CD1c-positive myeloid dendritic cell (primary cell): ENCODE data around the gene HIGD2A.
A peak's percentile ranks its signal among the peaks of the same experiment; 100 is the strongest.

ENCODE experiments used
- DNase-seq: peaks from one replicate; pipeline ENCODE4 v3.0.0-alpha.2; 2016; ENCODE audit errors: extremely low spot score

The HIGD2A gene

DNA sequence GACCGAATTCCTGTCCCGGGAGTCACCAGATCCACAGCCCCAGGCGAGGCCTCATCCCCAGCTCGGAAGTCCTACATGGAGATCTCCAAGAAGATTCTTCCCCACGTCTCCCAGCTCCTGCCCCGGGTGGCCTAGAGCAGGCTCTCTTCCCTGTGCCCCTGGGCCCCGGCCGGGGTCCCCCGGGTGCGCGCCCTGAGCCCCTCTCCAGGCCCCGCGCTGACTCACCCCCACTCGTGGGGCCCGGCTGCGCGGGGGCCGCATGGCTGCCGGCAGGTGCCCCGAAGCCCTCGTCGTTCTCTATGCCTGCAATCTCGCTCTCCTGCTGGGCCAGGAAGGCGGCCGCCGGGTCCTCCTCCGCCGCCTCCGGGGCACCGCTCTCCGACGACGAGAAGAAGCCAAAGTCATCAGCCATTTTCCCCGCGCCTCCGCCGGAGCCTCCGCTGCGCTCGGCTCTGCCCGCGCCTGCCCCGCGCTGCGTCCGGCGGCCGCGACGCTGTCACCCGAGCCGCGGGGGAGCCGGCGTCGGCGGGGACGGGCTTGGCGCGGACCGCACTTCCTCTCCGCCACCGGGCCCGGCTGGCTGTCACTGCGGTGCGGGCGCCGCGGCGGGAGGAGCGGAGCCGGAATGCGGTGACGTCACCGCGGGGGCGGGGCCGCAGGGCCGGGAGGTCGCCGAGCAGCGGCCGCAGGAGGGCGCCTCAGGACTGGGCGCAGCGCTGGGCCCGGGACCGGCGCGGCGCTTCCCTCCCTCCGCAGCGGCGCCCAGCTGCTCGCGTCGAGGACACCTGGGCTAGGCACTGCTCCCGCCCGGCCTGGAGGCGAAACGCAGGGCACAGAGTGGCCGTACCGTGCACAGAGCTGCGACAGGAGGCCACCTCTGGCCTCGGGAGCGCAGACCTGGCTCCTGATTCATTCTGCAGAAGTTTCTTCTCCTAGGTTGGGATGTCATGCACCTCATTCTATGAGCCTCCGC is 27.7 kb downstream of the HIGD2A start, which contains the start of gene CLTB:
CLTB (minus strand) TSS at position 588 of the 973 bp plus-strand sequence; CDS start at position 412, 176 bp downstream.
- DNase-seq, result peak; percentile 97

DNA sequence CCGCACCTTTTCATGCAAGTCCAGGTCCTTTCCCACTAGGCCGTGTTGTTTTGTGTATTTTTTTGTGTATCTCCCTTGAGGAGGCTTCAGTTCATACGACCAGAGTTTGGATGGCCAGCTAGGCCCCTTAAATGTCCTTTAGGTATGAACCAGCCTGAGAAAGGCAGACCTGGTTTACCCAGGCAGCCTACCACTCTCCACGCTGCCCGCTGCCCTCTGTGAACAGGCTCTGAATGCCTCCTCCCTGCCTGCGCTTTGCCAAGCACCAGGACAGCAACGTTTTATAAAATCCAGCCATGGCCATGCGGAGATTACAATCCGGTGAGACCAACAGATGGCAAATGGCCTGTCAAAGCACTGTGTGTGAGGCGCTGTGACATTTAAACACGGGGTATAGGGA is 28.4 kb downstream of the HIGD2A start:
- no peak for DNase-seq

- no peak for DNase-seq
Observed at GRCh38 chr5:176418251-176418650, 29.7 kb downstream of the HIGD2A start.

GRCh38 chr5:176420086-176420485 is 31.5 kb downstream of the HIGD2A start:
- DNase-seq, result no peak

DNA sequence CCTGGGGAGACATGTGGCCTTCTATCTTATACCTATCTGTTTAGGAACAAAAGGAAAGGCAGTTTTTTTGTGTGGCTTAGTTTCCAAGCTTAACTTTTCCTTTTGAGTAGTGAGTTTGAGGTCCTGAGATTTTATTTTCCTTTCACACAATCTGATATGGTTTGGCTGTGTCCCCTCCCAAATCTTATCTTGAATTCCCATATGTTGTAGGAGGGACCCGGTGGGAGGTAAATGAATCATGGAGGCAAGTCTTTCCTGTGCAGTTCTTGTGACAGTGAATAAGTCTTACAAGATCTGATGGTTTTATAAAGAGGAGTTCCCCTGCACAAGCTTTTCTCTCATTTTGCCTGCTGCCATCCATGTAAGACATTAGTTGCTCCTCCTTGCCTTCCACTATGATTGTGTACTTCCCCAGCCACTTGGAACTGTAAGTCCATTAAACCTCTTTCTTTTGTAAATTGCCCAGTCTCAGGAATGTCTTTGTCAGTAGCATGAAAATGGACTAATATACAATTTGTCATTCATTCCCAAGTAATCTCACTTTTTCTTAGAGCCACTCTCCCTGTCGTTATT is 32.5 kb downstream of the HIGD2A start:
- DNase-seq, result no peak

GRCh38 chr5:176424181-176424580 is 35.6 kb downstream of the HIGD2A start:
- no peak for DNase-seq

DNA sequence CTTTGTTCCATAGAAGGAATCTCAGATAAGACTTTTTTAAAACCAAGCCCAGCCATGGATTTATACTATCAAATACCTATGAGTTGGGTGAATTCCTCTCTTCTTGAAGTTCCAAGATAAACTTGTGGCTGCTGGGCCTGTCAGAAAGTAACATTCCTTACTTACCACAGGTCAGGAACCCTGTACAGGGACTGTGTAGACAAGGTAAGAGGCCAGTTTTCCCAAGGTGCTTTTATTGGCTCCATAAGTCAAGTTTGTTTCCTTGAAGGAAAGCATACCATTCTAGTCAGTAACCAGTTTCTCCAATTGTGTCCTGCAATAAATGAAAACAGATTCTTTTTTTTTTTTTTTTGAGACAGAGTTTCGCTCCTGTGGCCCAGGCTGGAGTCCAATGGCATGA is 36.6 kb downstream of the HIGD2A start:
- no peak for DNase-seq

DNA sequence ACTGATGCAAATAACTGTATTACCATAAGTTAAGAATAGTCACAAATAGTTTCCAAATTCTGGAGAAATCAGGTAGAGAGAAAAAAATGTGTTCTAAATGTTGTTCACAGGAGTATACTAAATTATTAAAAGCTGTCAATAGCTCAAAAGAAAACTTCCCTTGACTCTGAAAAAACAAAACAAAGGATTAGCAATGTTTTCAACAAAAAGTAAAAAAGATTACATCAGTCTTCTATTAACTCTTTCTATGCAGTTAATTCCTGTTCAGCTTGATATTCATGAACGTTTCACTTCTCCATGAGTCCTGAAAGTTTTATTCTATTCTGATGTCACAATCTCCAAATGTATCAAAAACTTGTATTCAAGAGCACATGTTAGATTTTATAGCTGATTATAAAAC is 37.2 kb downstream of the HIGD2A start:
- no peak for DNase-seq

DNA sequence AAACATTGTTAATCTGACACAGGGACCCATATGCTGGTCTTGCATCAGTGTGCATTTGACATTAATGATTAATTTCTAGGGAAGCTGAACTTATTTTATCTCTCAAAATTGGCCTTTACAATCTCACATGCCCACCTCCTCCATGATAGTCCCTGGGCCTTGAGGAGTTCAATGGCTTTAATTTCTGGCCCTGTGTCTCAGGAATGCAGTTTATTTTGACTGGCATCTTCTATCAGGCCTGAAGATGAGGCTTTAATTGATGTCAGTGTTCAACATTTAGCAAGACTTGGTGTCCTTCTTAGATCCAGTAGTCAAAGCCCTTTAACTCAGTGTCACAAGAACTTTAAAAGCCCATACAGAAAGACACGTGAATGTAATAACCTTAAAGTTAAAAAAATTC is 38.3 kb downstream of the HIGD2A start:
- no peak for DNase-seq

DNA sequence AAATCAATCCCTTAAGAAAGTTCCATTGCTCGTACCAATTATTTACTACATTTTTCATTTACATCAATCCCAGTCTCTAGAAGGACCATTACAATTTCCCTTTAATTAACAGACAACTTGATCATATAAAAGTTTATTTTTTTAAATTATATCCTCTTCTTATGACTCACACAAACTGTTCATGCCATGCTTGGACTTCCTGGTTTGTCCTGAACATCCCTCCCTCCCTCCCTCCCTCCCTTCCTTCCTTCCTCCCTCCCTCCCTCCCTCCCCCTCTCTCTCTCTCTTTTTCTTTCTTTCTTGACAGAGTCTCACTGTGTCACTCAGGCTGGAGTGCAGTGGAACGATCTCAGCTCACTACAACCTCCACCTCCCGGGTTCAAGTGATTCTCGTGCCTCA is 39.4 kb downstream of the HIGD2A start:
- DNase-seq, result no peak

- DNase-seq, result no peak
Observed at GRCh38 chr5:176429972-176430371, 41.4 kb downstream of the HIGD2A start.

DNA sequence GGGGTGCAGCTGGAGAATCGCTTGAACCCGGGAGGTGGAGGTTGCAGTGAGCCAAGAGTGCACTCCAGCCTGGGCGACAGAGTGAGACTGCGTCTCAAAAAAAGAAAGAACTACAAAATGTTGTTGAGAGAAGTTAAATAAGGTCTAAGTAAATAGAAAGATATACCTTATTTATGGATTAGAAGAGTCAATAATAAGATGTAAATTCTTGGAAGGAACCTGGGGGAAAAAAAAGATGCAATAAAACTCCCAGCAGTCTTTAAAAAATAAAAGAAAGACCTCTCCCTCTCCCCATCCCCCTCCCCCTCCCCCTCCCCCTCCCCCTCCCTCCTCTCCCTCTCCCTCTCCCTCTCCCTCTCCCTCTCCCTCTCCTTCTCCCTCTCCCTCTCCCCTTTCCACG is 44.2 kb downstream of the HIGD2A start:
- DNase-seq, result no peak

GRCh38 chr5:176436656-176437055 is 48.1 kb downstream of the HIGD2A start:
- no peak for DNase-seq

DNA sequence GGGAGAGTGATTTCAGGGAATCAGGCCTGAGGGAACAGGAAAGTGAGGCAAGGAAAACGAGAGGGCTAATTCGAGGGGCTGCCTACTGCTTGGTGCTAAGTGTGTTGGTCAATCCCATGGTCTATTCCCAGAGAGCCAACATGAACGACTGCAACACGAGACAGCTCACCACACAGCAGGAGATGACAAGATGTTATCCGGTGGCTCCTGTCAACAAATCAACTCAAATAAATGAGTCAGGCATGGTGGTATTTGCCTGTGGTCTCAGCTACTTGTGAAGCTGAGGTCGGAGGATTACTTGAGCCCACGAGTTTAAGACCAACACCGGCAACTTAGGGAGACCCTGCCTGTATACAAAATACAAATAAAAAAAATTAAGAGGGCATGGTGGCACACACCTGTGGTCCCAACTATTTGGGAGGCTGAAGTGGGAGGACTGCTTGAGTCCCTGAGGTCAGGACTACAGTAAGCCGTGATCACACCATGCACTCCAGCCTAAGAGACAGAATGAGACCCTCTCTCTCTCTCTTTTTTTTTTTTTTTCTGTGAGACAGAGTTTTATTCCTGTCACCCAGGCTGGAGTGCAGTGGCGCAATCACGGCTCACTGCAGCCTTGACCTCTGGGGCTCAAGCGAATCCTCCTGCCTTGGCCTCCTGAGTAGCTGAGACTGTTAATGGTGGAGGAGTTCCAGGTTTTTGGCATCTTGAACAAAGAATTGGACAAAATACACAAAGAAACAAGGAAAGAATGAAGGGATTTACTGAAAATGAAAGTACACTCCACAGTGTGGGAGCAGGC is 50.6 kb downstream of the HIGD2A start:
- no peak for DNase-seq
